ENCODE data around the gene CSNK1G2. TPM values are rescaled to one million over a fixed set of nuclear protein-coding genes. Genes with fewer than 3 reads are reported as not detected.

The CSNK1G2 gene
- total RNA-seq, 1 experiment from 2014 or later = 100.0 TPM

- Mint-ChIP-seq H3K4me3 (no peak overlapping the region), H3K4me1 (peaks cover 18 to 22% of the 10 kb centered on the region in 2 experiments), H3K27me3 (ENCODE audit: low read depth) (no peaks in the 10 kb centered on the region), H3K36me3 (ENCODE audit: insufficient read depth in 1 of 3, low read depth in 3 of 3) (peaks cover 7 to 9% (median 8%) of the 10 kb centered on the region in 3 experiments; a peak in 6 of 7 replicates), H3K9me3 (no peaks in the 10 kb centered on the region), H3K27ac (no peak overlapping the region; a peak in 1 of 7 replicates)
- H2AFZ ChIP-seq (ENCODE audit: low read length) = no peak overlapping the region
- no peaks in the 10 kb centered on the region for H4K20me1 ChIP-seq (ENCODE audit: control insufficient read depth, insufficient read depth, insufficient read length)
- H4K5ac ChIP-seq (ENCODE audit: insufficient read length, low read depth, low read length) = no peak overlapping the region
- no peak overlapping the region for H2BK5ac ChIP-seq (ENCODE audit: insufficient read length, low read length)
- no peak for DNase-seq
- H4K91ac ChIP-seq (ENCODE audit: insufficient read length, low read depth, low read length) = no peak overlapping the region
- H3K14ac ChIP-seq (ENCODE audit: insufficient read depth, low read length) = no peak overlapping the region
- no peaks in the 10 kb centered on the region; the same call in 1 of the 2 replicates for H3K4me1 ChIP-seq (ENCODE audit: insufficient read depth, low read length)
- H3K27ac ChIP-seq (ENCODE audit: insufficient read length, low read depth, low read length) = no peak overlapping the region
- no peak overlapping the region for H3K4me2 ChIP-seq (ENCODE audit: insufficient read depth, insufficient read length, low read length)
- TF ChIP-seq CTCF (conservative IDR thresholded peaks at IDR 0.05) = no peak
- H3K18ac ChIP-seq (ENCODE audit: insufficient read length, low read depth, low read length) = no peak overlapping the region
- no peak overlapping the region for H3K9ac ChIP-seq (ENCODE audit: extremely low read depth, insufficient read length, low read length)
- peaks cover 11% of the 10 kb centered on the region for H3K23me2 ChIP-seq (ENCODE audit: insufficient read length, low read depth, low read length, poor library complexity, severe bottlenecking)
- H3K27me3 ChIP-seq (ENCODE audit: insufficient read depth, low read length) = no peaks in the 10 kb centered on the region
- no peak overlapping the region for H2BK12ac ChIP-seq (ENCODE audit: insufficient read length, low read depth, low read length)
- H3K9me3 ChIP-seq (ENCODE audit: control insufficient read depth, low read depth, low read length) = no peaks in the 10 kb centered on the region
- H3K4ac ChIP-seq (ENCODE audit: low read depth, low read length) = no peak overlapping the region
- H3T11ph ChIP-seq (ENCODE audit: low read length) = no peak overlapping the region
- no peak overlapping the region for H2BK120ac ChIP-seq (ENCODE audit: low read depth, low read length, poor library complexity, severe bottlenecking)
- H3K79me2 ChIP-seq (ENCODE audit: insufficient read depth, low read length) = peaks cover 54% of the 10 kb centered on the region
- H2BK20ac ChIP-seq (ENCODE audit: low read depth, low read length, poor library complexity, severe bottlenecking) = no peak overlapping the region
- no peak overlapping the region for H2AK5ac ChIP-seq (ENCODE audit: insufficient read length, low read length)
- H4K8ac ChIP-seq (replicated peaks; ENCODE audit: insufficient read length, low read depth, low read length) = no peak overlapping the region
- peaks cover 9% of the 10 kb centered on the region for H3K79me1 ChIP-seq (ENCODE audit: insufficient read depth, low read depth, low read length, poor library complexity, severe bottlenecking)
- H3K56ac ChIP-seq (ENCODE audit: insufficient read length, low read depth, low read length) = no peak overlapping the region
- no peak overlapping the region for H2BK15ac ChIP-seq (ENCODE audit: low read depth, low read length)
- WGBS (ENCODE audit: extremely low coverage, insufficient read length, low lambda C conversion rate) = no CpG with 5 or more reads among the region's 30 CpGs
- no peak overlapping the region for H3K23ac ChIP-seq (ENCODE audit: insufficient read length, low read depth, low read length)
Measured at GRCh38 chr19:1944916-1945561, 4.1 kb downstream of the CSNK1G2 start.
